Measurements from ENCODE around the gene MEGF10. TPM values are rescaled to one million over a fixed set of nuclear protein-coding genes. Genes with fewer than 3 reads are reported as not detected.

MEGF10 gene
- total and polyA plus RNA-seq, 7 experiments from 2014 or later: not detected

GRCh38 chr5:127331890-127332649, 41.5 kb downstream of the MEGF10 start:
- H3K4me1 ChIP-seq (ENCODE audit: control insufficient read depth in 2 of 2, insufficient read depth in 2 of 2, low read length in 2 of 2): no peaks in the 10 kb centered on the region
- no peaks in the 10 kb centered on the region for H3K9me3 ChIP-seq (ENCODE audit: control insufficient read depth in 2 of 3, low read length in 3 of 3)
- H3K9me3 Mint-ChIP-seq: no peaks in the 10 kb centered on the region
- intact Hi-C loops (cut with micrococcal nuclease): no loop called here
- no peak overlapping the region for H3K4me3 Mint-ChIP-seq
- no peak overlapping the region for H3K27ac Mint-ChIP-seq
- H3K27me3 Mint-ChIP-seq: peaks cover 29 to 39% (median 33%) of the 10 kb centered on the region in 5 donors
- ATAC-seq: no peak
- no peaks in the 10 kb centered on the region for H3K36me3 ChIP-seq (ENCODE audit: control insufficient read depth in 2 of 3, insufficient read depth in 3 of 3, low read length in 3 of 3)
- DNase-seq: no peak
- ChIA-PET POLR2A (no interaction called here), CTCF (no interaction called here)
- no peak overlapping the region for H3K4me3 ChIP-seq (ENCODE audit: low read length)
- H3K36me3 Mint-ChIP-seq: no peaks in the 10 kb centered on the region
- no peaks in the 10 kb centered on the region for H3K27me3 ChIP-seq (ENCODE audit: control insufficient read depth in 2 of 2, insufficient read depth in 2 of 2, low read length in 2 of 2)
- no peak overlapping the region for H3K27ac ChIP-seq (ENCODE audit: low read depth, low read length)
- H3K4me1 Mint-ChIP-seq: no peaks in the 10 kb centered on the region

GRCh38 chr5:127333483-127333882, 42.9 kb downstream of the MEGF10 start:
- ATAC-seq (no peak), DNase-seq (no peak)
- Mint-ChIP-seq H3K9me3 (no peaks in the 10 kb centered on the region), H3K4me1 (no peaks in the 10 kb centered on the region), H3K4me3 (no peak overlapping the region), H3K27me3 (peaks cover 30 to 42% (median 34%) of the 10 kb centered on the region in 5 donors), H3K36me3 (no peaks in the 10 kb centered on the region), H3K27ac (no peak overlapping the region)
- H3K27ac ChIP-seq (ENCODE audit: low read depth, low read length): no peak overlapping the region
- H3K9me3 ChIP-seq (ENCODE audit: control insufficient read depth in 2 of 3, low read length in 3 of 3): no peaks in the 10 kb centered on the region
- no peaks in the 10 kb centered on the region for H3K4me1 ChIP-seq (ENCODE audit: control insufficient read depth in 2 of 2, insufficient read depth in 2 of 2, low read length in 2 of 2)
- H3K27me3 ChIP-seq (ENCODE audit: control insufficient read depth in 2 of 2, insufficient read depth in 2 of 2, low read length in 2 of 2): no peaks in the 10 kb centered on the region
- ChIA-PET CTCF (no interaction called here), POLR2A (no interaction called here)
- H3K36me3 ChIP-seq (ENCODE audit: control insufficient read depth in 2 of 3, insufficient read depth in 3 of 3, low read length in 3 of 3): no peaks in the 10 kb centered on the region
- intact Hi-C loops (cut with micrococcal nuclease): no loop called here
- no peak overlapping the region for H3K4me3 ChIP-seq (ENCODE audit: low read length)

GRCh38 chr5:127335381-127335780, 44.8 kb downstream of the MEGF10 start:
- H3K27me3 Mint-ChIP-seq: peaks cover 26 to 33% (median 30%) of the 10 kb centered on the region in 5 donors
- H3K27ac Mint-ChIP-seq: no peak overlapping the region
- Histone ChIP-seq H3K4me1 (ENCODE audit: control insufficient read depth in 2 of 2, insufficient read depth in 2 of 2, low read length in 2 of 2) (no peaks in the 10 kb centered on the region), H3K27ac (ENCODE audit: low read depth, low read length) (no peak overlapping the region), H3K27me3 (ENCODE audit: control insufficient read depth in 2 of 2, insufficient read depth in 2 of 2, low read length in 2 of 2) (no peaks in the 10 kb centered on the region), H3K9me3 (ENCODE audit: control insufficient read depth in 2 of 3, low read length in 3 of 3) (no peaks in the 10 kb centered on the region), H3K36me3 (ENCODE audit: control insufficient read depth in 2 of 3, insufficient read depth in 3 of 3, low read length in 3 of 3) (no peaks in the 10 kb centered on the region), H3K4me3 (ENCODE audit: low read length) (no peak overlapping the region)
- intact Hi-C loops (cut with micrococcal nuclease): no loop called here
- CTCF ChIA-PET: no interaction called here
- H3K4me1 Mint-ChIP-seq: no peaks in the 10 kb centered on the region
- H3K9me3 Mint-ChIP-seq: no peaks in the 10 kb centered on the region
- ATAC-seq (no peak), DNase-seq (no peak)
- no peaks in the 10 kb centered on the region for H3K36me3 Mint-ChIP-seq
- no peak overlapping the region for H3K4me3 Mint-ChIP-seq
- POLR2A ChIA-PET: no interaction called here

GRCh38 chr5:127337876-127338275, 47.3 kb downstream of the MEGF10 start:
- Mint-ChIP-seq H3K36me3 (no peaks in the 10 kb centered on the region), H3K4me3 (no peak overlapping the region), H3K27me3 (peaks cover 8 to 24% (median 19%) of the 10 kb centered on the region in 5 donors), H3K9me3 (no peaks in the 10 kb centered on the region), H3K27ac (no peak overlapping the region), H3K4me1 (no peaks in the 10 kb centered on the region)
- no peak overlapping the region for H3K4me3 ChIP-seq (ENCODE audit: low read length)
- CTCF ChIA-PET: no interaction called here
- intact Hi-C loops (cut with micrococcal nuclease): no loop called here
- POLR2A ChIA-PET: no interaction called here
- no peak overlapping the region for H3K27ac ChIP-seq (ENCODE audit: low read depth, low read length)
- H3K4me1 ChIP-seq (ENCODE audit: control insufficient read depth in 2 of 2, insufficient read depth in 2 of 2, low read length in 2 of 2): no peaks in the 10 kb centered on the region
- no peaks in the 10 kb centered on the region for H3K9me3 ChIP-seq (ENCODE audit: control insufficient read depth in 2 of 3, low read length in 3 of 3)
- DNase-seq: no peak
- ATAC-seq: no peak
- no peaks in the 10 kb centered on the region for H3K36me3 ChIP-seq (ENCODE audit: control insufficient read depth in 2 of 3, insufficient read depth in 3 of 3, low read length in 3 of 3)
- no peaks in the 10 kb centered on the region for H3K27me3 ChIP-seq (ENCODE audit: control insufficient read depth in 2 of 2, insufficient read depth in 2 of 2, low read length in 2 of 2)

GRCh38 chr5:127338501-127338900, 47.9 kb downstream of the MEGF10 start:
- ChIA-PET POLR2A (no interaction called here), CTCF (no interaction called here)
- ATAC-seq: no peak
- Mint-ChIP-seq H3K27me3 (peaks cover 5 to 22% (median 15%) of the 10 kb centered on the region in 5 donors), H3K9me3 (no peaks in the 10 kb centered on the region), H3K27ac (no peak overlapping the region), H3K4me3 (no peak overlapping the region), H3K36me3 (no peaks in the 10 kb centered on the region), H3K4me1 (no peaks in the 10 kb centered on the region)
- intact Hi-C loops (cut with micrococcal nuclease): no loop called here
- Histone ChIP-seq H3K4me3 (ENCODE audit: low read length) (no peak overlapping the region), H3K27ac (ENCODE audit: low read depth, low read length) (no peak overlapping the region), H3K9me3 (ENCODE audit: control insufficient read depth in 2 of 3, low read length in 3 of 3) (no peaks in the 10 kb centered on the region), H3K36me3 (ENCODE audit: control insufficient read depth in 2 of 3, insufficient read depth in 3 of 3, low read length in 3 of 3) (no peaks in the 10 kb centered on the region), H3K4me1 (ENCODE audit: control insufficient read depth in 2 of 2, insufficient read depth in 2 of 2, low read length in 2 of 2) (no peaks in the 10 kb centered on the region), H3K27me3 (ENCODE audit: control insufficient read depth in 2 of 2, insufficient read depth in 2 of 2, low read length in 2 of 2) (no peaks in the 10 kb centered on the region)
- DNase-seq: no peak

GRCh38 chr5:127340606-127341005, 50.0 kb downstream of the MEGF10 start:
- no peak overlapping the region for H3K4me3 ChIP-seq (ENCODE audit: low read length)
- no peaks in the 10 kb centered on the region for H3K9me3 ChIP-seq (ENCODE audit: control insufficient read depth in 2 of 3, low read length in 3 of 3)
- Mint-ChIP-seq H3K4me1 (no peaks in the 10 kb centered on the region), H3K36me3 (no peaks in the 10 kb centered on the region), H3K27me3 (peaks cover 0 to 18% (median 11%) of the 10 kb centered on the region in 5 donors), H3K4me3 (no peak overlapping the region), H3K9me3 (no peaks in the 10 kb centered on the region), H3K27ac (no peak overlapping the region)
- no peaks in the 10 kb centered on the region for H3K27me3 ChIP-seq (ENCODE audit: control insufficient read depth in 2 of 2, insufficient read depth in 2 of 2, low read length in 2 of 2)
- POLR2A ChIA-PET: no interaction called here
- no peak for ATAC-seq
- DNase-seq: no peak
- intact Hi-C loops (cut with micrococcal nuclease): no loop called here
- CTCF ChIA-PET: no interaction called here
- no peak overlapping the region for H3K27ac ChIP-seq (ENCODE audit: low read depth, low read length)
- H3K4me1 ChIP-seq (ENCODE audit: control insufficient read depth in 2 of 2, insufficient read depth in 2 of 2, low read length in 2 of 2): no peaks in the 10 kb centered on the region
- no peaks in the 10 kb centered on the region for H3K36me3 ChIP-seq (ENCODE audit: control insufficient read depth in 2 of 3, insufficient read depth in 3 of 3, low read length in 3 of 3)

- ATAC-seq: no peak
- Histone ChIP-seq H3K36me3 (ENCODE audit: control insufficient read depth in 2 of 3, insufficient read depth in 3 of 3, low read length in 3 of 3) (no peaks in the 10 kb centered on the region), H3K4me3 (ENCODE audit: low read length) (no peak overlapping the region), H3K4me1 (ENCODE audit: control insufficient read depth in 2 of 2, insufficient read depth in 2 of 2, low read length in 2 of 2) (no peaks in the 10 kb centered on the region), H3K27ac (ENCODE audit: low read depth, low read length) (no peak overlapping the region), H3K27me3 (ENCODE audit: control insufficient read depth in 2 of 2, insufficient read depth in 2 of 2, low read length in 2 of 2) (no peaks in the 10 kb centered on the region), H3K9me3 (ENCODE audit: control insufficient read depth in 2 of 3, low read length in 3 of 3) (no peaks in the 10 kb centered on the region)
- no peaks in the 10 kb centered on the region for H3K4me1 Mint-ChIP-seq
- H3K36me3 Mint-ChIP-seq: no peaks in the 10 kb centered on the region
- ChIA-PET POLR2A (no interaction called here), CTCF (no interaction called here)
- H3K4me3 Mint-ChIP-seq: no peak overlapping the region
- DNase-seq: no peak
- no peaks in the 10 kb centered on the region for H3K9me3 Mint-ChIP-seq
- peaks cover 0 to 19% (median 14%) of the 10 kb centered on the region in 5 donors for H3K27me3 Mint-ChIP-seq
- H3K27ac Mint-ChIP-seq: no peak overlapping the region
- intact Hi-C loops (cut with micrococcal nuclease): no loop called here
Observed at GRCh38 chr5:127342364-127342763, 51.8 kb downstream of the MEGF10 start.
